DMS153 treated with DMSO at 0.1 percent for 48 hours (cell line): ENCODE measurements around the gene SERPINA12.
"Not testable (repeated sequence)": the region's sequence is repeated elsewhere in the genome, so short reads cannot be mapped to it uniquely, and the experiment has no call there.

Source experiments
- DNase-seq: peaks from one replicate; lab custom pipeline; 2025; ENCODE audit not compliant: unreplicated experiment; lab: John Stamatoyannopoulos, UW

The SERPINA12 gene

DNA sequence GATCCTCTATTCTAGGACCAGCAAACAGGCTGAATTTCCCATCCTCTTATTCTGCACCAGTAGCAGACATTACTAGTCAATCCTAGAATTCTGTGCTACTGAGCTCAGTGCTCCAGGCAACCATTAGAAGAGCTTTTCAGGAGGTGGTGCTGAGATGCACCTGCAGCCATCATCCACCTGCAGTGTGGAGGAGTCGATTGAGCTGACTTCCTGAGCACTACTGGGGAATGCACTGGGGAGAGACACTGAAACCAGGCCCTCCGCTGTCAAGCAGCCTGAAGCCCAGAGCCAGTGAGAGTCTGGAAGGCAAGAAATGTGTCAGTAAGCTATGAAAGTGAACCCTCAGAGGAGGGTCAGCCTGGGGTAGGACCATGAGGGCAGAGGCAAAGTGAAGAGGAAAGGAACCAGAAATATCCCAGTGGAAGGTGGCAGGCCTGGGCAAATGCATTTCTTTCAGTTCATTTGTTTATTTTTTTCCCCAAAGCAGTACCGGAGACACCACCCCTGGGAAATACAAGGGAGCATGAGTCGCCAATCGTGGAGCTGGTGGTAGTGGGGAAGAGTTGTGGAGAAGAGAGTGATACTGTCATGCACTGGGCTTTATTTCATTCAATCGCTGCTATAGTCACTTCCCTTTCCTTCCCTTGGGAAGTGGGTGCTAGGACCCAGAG, 28.9 kb upstream of the SERPINA12 start:
- DNase-seq, result no peak

DNA sequence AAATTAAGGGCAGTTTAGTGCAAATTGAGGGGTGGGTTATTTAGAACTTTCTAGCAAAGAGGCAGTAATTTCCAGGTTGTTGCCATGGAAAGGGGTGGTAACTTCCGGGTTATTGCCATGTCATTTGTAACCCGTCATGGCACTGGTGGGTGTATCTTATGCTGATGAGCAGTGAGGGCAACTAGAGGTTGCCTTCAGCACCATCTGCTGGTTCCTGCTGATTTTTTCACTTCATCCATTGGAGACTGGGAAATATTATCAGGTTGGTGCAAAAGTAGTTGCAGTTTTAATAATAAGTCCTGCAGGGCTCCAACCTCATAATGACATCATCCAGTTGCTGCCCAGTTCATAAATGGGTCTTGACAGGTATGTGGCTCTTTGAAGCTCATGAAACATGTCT, 27.6 kb upstream of the SERPINA12 start:
- DNase-seq, result no peak

DNA sequence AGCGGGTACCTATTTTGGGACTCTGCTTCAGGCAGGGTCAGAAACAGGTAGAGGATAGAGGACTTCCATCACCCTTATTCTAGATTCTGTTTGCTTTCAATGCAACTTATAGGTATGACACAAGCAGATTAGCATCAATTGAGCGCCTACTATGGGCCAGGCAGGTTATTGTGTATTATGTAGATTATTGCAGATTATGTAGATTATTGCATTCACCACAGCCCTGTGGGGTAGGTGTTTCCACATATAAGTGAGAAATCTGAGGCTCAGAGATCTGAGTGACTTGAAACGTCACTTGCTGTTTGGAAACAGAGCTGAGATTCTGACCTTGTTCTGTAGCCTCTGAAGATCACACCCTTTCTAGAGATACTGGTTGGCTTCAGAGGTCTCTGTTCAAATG, 26.2 kb upstream of the SERPINA12 start:
- DNase-seq, result no peak

DNA sequence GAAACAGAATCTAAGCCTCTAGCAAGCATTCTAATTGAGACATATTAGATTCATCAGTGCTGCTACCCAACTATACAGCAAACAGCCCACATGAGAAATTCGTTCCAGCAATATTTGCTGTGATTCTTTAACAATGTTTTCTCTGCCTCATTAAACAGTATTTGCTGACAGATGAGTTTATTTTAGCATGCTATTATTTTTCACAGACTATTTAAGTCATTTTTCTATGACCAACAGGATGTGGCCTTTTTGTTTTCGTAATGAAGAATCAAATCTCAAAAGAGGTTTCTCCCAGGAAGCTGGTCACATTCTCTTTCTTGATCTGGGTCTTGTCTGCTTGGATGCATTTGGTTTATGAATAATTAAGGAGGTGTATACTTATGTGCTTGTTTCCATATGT, 23.2 kb upstream of the SERPINA12 start:
- no peak for DNase-seq

DNA sequence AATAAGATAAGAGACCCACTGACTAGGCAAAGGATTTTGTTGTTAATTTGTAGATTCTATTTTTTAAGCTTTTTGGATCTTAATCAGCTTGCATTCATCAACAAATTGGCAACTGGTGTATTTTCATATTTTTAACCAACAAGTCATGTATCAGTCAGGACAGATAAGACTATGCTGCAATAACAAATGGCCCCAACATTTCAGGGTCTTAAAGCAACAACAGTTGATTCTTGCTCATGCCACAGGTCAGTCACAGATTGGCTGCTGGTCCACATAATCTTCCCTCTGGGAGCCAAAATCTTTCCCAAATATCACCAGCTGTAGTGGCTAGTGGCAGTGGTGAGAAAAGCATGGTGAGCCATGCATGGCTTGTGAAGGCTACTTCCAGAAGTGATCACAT, 21.9 kb upstream of the SERPINA12 start:
- no peak for DNase-seq

DNA sequence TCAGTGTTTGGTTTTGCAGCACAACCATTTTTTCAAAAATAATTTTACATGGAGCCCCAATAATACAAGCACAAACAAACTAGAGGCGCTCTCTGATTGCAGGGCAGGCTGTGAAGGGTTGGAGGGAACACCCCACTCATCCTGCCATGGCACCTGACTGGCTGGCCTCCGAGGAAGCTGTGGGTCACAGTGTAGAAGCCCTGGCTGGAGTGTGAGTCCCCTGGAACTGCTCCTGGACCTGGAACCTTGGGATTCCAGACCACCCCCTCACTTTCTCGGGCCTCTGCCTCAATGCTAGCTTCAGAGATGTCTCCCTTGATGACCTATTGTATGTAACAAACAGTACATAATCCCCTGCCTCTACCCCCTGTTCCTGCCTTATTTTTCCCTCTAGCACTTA, 14.8 kb upstream of the SERPINA12 start:
- DNase-seq, result no peak

DNA sequence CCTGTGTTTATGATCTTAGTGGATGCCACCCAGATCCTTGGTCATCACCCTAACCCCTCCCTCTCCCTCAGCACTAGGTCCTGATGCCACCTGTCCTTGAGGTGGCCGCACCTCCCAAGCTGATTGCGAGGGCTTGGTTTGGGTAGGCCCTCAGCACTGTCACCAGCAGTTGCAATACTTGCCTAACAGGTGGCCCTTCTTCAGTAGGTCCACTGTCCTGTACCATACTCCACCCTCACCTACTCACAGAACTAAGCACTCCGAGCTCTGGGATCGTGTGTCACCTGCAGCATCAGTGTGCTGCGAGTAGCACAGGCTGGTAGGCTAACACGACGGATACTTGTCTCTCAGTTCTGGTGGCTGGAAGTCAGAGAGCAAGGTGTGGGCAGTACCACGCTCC, 14.0 kb upstream of the SERPINA12 start:
- no peak for DNase-seq

DNA sequence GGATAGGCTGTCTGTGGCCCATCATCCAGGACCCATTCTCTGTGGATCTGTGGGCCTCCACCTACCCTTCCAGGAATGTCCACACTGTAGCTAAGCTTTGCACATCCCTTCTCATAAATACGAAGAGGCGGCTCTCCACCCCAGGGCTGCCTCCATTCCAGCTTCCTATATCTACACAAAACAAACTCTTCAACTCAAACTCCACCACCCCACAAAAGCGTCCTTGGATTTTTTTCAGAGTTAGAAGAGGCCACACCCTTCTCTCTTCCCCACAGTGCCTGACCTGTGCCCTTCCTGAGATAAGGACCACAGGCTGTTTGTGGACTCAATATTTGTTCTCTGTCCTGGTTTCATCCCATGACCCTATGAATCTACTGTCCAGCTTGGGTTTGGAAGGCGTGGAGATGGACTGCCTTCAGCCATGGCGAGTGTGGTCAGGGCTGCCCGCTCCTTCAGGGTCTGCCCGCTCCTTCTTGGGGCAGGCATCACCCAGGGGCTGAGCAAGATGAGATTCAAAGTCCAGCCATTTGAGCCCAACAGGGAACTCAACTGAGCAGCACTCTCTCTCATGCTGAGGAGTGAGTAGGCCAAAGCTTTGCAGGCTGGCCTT, 13.0 kb upstream of the SERPINA12 start:
- DNase-seq, result no peak

DNA sequence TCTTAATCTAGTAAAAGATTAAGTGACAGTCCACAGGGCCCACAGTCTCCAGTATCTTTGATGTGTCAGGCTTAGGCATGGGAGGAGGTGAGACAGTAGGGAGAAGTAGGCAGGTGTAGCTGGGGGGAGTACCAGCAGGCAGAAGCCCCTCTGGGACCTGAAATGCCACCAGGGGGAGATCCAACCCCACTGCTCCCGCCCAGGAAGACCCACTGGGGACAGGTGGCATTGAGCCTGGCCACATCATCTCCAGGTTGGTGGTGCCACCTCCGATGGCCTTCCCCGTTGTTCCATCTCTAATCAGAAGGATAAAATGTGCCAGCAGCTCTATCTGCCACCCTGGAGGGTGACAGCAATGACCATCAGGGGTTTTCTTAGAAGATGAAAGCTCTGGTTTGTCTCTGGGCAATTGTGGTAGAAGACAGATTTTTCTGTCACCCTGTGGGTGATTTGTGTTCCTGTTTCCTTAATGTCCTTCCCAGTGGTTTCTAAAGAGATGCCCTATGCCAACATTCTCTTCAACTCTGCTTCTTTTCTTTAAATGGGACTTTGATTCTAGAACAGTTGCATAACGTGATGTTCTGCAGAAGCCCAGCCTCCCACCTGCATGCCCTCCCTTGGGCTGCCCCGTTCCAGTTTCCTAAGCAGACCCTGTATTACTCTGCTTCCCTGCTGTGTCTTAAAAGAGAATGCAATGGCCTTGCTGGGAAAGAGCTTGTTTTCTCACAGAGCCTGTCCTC, 12.3 kb upstream of the SERPINA12 start:
- no peak for DNase-seq

DNA sequence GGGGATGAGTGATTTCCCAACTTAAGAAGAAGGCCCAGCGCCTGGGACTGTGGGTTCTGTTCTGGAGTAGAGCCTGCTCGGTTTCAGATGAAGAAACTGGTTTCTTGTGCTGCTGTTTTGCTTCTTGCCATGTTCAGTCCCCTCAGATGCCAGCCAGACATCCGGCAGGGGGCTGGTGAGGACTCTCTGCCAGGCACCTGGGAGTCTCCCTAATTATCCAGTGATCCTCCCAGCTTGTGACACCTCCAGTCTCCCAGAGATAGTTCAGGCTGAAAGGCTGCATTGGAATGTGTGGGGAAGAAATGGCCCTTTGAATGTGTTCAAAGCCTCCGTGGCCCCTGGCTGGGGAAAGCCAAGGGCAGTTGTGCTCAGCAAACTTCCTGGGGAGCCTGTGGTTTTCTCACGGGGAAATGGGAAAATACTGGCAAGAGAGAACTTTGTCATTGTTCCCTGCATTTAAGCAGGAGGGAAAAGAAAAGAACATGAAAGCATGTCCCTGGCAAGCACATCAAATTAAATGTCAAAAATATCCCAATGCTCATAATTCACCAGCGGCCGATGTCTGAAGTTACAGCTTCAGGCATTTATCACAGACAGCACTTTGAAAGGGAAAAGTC, 8.5 kb upstream of the SERPINA12 start:
- no peak for DNase-seq

DNA sequence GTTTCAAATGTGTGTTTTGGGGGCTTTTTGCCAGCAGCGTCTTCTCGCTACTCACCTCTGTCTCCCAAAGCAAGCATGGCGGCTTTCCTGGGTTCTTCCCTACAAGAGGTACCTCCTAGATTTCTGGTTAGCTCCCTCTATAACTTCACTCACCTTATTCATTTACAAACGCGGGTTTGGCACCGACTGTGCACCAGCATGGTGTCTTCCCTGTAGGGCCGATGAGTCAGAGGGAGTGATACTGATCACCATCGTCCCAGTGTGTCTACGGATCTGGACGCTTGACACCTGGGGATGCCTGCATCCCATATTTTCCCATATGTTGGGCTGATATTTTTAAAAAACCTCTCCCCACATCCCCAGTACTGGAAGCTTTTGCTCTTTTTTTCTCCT, 8.0 kb upstream of the SERPINA12 start:
- DNase-seq, result no peak

DNA sequence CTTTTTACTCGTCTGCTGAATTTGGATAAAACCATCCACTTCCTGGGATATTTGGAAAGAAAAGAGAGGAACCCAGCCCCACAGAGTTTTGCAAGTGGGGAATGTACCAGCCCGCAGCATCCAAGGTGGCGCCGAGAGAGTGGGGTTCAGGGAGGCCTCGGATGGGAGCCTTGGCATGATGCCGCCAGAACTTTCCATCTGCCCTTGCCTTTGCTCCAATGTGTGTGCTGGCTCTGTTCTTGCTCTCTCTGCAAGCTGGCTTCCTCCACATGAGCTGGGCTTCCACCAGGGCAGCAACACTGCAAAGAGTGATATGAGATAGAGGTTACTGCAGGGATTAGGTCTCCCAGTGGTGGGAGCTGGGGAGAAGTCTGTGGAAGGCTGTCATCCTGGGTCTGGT, 6.6 kb upstream of the SERPINA12 start:
- DNase-seq, result no peak

DNA sequence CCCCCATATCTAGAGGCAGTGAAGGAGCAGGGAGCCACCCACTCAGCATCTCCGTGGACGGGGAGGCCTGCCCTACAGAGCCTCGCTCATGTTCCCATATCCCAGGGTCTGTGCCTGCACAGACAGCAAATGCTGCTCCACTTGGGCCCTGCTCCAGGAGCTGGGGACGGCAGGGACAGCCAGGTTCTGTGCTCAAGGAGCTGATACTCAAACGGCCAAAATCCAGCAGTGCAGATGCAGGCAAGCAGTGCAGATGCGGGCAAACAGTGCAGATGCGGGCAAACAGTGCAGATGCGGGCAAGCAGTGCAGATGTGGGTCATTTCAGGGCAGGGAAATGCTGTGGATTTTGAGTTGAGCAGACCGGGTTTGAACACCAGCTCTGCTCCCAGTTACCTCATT, 6.2 kb upstream of the SERPINA12 start:
- no peak for DNase-seq

DNA sequence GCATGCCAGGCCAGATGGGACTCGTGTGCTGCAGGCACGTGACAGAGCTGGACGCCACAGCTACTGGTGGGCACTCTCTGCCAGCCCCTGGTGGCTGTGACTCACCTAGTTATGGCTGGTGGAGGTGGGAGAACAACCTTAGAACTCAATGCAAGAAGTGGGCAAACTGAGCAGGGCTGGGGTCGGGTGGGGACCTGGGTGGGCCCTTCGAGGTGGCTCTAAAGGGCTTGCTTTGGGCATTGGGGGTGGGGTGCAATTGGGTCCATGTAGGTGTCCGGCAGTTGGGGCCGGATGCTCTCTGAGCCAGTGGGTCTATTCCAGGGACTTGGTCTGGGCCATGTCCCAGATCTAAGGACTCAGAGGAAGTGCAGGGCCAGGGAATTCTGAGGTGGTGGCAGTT, 5.1 kb upstream of the SERPINA12 start:
- no peak for DNase-seq

DNA sequence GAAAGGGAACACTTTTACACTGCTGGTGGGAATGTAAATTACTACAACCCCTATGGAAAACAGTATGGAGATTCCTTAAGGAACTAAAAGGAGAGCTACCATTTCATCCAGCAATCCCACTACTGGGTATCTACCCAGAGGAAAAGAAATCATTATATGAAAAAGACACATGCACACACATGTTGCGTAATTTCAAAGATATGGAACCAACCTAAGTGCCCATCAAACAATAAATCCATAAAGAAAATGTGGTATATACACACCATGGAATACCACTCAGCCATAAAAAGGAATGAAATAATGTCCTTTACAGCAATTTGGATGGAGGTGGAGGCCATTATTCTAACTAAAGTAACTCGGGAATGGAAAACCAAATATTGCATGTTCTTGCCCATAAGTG, 1.2 kb upstream of the SERPINA12 start:
- DNase-seq, result not testable (repeated sequence)

DNA sequence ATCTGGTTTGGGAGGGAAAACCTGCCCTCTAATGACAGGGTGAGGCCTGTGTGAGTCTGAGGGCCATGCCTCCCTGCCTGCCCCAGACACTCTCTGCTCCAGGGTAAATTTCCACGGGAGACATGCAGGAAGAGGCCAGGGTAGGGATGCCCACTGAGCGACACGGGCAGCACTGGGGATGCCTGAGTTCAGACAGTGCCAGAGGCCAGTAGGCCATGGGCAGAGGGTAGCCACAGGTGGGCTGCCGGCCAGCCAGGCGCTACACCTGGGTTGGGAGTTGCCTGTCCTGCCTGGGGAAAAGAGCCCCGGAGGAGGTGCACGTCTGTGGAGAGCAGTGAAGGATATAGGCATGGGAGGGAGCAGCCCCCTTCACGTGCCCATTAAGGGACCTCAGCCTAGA, 3.6 kb downstream of the SERPINA12 start:
- DNase-seq, result no peak

DNA sequence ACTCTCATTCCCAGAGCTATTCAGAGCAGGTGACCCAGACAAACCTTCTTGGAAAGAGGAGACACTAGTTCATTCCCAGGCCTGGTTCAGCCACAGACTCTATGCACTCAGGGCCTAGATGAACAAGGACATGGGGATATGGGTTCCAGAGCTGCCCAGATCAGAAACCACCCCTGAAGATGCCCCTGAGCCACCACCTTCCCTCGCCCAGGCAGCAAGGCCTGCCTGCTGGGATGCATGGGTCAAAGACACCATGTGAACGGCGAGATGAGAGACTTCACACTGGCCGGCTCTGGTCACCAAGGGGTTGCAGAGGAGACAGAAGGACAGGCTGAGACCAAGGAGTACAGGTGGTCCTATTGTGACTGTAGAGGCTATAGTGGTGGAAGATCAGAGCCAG, 4.1 kb downstream of the SERPINA12 start:
- no peak for DNase-seq

DNA sequence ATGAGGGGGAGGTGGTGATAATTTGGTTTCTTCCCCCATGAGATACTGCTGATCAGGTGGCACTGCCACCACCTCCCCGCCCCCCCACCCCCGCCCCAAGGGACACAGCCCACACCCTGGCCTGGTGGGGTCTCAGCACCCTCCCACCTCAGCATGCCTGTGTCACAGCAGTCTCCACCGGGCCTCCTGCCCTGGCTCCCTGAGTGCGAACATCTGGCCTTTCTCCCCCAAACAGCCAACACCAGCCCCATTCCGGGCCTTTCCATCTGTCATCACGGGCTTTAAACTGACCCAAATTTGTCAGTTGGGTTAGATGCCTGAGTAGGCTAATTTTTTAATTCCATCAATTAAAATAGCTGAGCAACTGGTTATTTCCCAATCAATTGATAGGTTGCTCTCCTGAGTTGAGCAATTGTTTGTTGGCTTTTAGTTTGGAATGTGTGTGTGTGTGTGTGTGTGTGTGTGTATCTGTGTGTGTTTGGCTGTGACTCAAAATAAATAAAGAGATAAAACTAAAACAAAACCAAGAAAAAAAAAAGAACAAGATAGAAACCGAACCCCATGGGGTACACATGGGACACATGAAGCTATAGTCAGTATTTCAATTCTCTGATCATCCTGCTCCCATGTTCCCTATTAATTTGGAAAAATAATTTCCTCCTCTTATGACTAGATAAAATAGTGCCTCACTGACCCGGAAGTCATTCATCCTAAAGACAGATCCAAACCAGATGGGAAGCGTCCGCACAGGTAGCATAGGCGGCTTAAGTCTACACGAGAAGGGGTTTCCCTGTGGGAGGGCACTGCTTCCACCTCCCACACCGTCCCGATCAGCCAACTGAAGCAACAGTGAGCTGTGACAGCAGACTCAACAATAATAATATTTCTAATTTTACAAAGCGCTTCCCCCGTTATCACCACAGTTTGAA, 7.4 kb downstream of the SERPINA12 start:
- no peak for DNase-seq

DNA sequence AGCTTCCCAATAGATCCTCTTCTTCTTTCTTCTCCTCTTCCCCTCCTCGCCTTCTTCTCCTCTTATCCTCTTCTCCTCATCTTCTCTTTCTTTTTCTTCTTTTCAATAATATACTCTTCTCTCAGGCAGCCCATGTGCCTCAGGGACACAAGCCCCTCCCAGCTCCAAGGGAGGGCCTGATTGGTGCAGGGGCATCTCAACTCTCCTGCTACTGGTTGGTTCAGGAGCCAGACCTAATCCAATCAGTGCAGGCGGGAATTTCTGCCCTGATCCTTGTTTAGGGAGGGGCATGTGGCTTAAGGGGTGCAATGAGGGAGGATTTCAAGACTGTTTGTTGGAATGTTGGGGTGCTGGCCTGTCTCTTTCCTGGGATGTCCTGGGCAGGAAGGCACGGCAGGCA, 9.0 kb downstream of the SERPINA12 start:
- DNase-seq, result no peak

DNA sequence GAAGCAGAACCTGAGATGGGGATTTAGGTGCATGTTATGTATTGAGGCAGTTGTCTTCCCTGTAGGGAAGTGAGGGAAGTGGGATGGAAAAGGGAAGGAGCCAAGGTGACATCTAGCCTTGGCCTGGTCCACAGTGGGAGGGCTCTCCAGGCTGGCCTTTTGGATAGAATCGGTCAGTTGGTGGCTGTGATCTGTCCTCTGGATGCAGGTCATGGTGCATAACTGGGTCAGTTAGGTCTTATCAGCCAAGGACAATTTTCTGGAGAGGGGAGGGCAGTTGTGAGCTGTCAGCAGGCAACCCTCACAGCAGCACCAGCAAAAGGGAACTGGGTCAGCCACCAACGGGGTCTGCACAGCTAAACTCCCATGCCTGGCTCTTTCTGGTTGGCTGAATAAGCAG, 9.6 kb downstream of the SERPINA12 start:
- DNase-seq, result no peak

DNA sequence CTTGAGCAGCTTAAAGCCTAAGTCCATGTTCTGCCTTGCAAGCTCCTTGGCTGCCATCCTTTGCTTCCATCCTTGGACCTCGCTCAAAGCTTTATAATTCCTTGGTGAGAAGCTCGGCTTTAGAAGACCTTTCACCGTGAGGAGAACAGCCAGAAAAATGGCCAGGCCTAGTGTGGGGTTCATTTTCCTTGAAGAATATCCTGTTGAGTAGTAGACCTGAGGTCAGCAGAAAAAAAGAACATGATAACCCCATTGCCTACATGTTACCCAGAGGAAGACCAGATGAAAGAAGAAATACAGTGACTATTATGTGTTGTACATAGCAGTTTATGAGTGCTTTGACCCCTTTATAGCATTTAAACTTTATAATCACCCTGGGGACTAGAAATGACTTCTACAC, 11.1 kb downstream of the SERPINA12 start:
- no peak for DNase-seq
